Activated CD4-positive, alpha-beta T cell treated with anti-CD3 and anti-CD28 coated beads, Interleukin-2, amount 50 U/mL, for 24 hours (primary cell): ENCODE results near the gene C9orf85.
"Not testable (repeated sequence)": the region's sequence is repeated elsewhere in the genome, so short reads cannot be mapped to it uniquely, and the experiment has no call there.

Experiments used
- DNase-seq, 2 donors: peaks; one replicate each; pipeline ENCODE4 v3.0.0-alpha.2; 2020; ENCODE audit warnings: low read depth in 1 of 2, low spot score in 1 of 2

Gene C9orf85

DNA sequence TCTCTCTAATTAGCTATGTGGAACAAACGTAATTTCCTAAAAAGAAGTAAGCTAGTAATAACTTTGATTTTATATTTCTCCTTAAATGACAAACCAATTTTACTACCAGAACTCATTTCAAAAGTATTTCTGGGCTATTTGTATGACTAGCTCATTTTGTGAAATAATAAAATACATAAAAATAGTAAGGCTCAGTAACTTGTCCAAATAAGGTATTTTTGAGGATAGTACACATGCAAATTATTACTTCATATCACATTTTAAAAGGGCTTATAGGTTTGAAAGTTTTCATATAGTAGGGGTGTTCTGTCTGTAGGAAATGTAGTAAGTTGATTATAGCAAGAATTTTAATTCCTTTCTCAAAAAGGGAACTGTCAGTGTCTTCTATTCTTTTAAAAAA, 26.5 kb downstream of the C9orf85 start:
- no peak for DNase-seq

DNA sequence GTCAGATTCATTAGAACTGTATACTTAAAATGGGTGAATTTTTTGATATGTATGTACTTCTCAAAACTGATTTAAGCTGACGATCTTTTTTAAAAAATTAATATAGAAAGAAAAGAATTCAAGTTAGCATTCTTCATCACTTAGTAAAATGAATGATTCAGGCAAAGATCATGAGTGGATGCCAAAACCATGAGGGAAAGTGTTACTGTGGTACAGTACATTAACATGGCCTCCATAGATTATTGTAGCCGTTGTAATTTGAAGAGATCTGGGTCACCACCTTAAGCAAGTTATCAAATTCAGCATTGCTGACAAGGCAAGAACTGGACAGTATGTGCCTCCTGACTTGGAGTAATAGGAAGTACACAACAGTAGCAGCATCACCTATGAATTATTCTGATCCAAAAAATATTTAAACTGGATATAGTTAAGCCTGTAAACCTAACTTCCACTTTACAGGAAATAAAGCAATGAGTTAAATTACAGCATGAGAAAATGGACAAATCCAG, 29.7 kb downstream of the C9orf85 start:
- no peak for DNase-seq

DNA sequence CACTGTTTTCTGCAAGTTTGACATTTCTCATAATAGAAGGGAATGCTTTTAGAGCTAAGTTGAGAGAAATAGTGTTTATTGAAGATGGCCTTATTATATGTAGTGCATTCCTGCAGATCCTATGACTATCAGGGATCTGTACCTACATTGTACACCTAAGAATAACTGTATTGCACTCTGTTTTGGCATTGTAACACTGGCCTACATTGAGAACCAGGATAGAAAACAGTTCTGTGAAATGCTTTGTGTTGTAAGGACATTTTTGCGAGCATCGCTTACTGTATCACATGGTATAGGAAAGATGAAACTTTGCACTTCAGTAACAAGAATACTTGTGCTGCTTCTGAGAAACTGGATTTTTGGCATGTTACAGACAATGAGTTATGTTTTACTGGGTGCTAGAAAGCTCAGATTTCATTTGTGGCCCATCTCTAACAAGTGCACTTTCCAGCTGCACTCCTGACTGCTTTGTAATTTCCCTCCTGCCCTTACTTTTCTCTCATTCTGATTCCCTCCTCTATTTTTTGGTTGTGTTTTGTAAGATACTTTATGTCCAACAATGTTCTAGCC, 30.6 kb downstream of the C9orf85 start:
- DNase-seq, result no peak

DNA sequence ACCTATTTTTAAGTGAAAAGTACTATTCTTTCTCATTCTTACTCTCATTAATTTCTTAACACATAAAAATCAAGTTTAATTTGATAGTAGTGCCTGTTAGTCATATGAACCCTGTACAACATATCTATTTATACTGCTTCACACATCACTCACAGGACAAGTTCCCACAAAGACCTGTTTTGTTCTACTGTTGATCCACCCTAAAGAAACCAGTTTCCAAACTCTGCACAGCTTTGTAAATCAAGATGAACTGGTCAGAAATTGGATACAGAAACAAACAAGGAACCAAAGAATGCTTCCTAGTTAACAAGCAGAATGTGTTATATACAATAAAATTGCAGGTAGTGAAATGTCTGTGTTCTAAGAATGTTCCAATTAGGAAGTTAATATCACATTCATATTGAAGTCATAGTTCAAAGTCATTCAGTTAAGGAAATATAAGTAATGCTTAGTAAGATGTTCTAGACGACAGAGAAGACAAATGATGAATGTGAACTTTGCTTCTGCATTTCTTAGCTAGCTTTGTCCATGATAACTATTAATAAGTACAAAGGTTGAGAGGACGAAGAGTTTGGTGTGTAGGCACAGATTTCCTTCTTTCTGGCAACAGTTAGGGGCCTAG, 33.4 kb downstream of the C9orf85 start:
- no peak for DNase-seq

DNA sequence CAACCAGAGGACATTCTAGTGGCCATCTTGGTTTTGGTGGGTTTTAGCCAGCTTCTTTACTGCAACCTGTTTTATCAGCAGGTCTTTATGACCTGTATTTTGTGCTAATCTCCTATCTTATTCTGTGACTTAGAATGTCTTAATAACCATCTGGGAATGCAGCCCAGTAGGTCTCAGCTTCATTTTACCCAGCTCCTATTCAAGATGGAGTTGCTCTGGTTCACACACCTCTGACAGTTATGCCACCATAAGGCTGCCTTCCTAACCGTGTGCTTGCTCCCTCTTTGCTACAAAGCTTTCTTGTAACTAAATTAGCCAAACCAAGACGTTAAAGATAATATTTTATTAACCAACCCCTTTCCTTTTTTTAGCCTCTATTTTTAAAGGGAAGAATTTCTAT, 43.2 kb downstream of the C9orf85 start:
- not testable (repeated sequence) for DNase-seq

DNA sequence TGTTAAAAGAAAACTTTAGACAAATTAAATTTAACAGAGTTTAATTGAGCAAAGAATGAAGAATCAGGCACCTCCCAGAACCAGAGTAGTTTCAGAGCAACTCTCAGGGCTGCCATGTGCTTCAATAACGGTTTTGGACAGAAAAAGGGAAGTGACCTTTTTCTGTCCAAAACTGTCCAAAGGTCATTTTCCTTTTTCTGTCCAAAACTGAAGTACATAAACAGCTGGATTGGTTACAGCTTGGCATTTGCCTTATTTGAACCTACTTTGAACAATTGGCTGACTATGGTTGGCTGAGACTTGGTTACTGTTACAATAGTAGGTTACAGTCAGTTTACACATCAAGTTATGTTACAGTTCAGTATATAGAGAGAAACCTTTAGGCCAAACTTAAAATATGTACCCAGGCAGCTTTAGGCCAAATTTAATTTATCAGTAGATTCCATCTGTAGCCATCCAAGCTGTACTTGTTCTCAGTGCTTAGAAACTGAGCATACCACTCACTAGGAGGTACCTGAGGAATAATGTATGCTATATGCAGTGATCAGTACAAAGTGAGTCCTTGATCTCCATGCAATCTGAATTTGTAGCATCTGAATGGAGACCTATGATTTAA, 44.0 kb downstream of the C9orf85 start:
- no peak for DNase-seq

DNA sequence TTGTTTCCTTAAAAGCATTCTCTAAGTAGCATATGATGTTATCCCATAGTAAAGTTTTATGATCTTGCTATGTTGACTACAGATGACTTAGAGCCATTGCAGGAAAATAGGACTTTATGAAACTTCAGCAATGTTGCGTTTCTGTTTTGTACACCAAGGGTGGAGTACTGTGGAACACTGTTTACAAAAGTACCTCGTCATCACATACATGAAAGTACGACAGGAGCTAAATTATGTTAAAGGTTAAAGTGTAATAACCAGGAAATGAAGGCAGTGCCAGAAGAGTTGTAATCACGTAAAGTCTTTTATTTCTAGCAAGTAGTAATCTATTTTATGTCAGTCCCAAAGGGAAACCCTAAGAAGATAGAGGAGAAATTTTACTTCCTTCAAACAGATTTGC, 50.9 kb downstream of the C9orf85 start:
- no peak for DNase-seq

DNA sequence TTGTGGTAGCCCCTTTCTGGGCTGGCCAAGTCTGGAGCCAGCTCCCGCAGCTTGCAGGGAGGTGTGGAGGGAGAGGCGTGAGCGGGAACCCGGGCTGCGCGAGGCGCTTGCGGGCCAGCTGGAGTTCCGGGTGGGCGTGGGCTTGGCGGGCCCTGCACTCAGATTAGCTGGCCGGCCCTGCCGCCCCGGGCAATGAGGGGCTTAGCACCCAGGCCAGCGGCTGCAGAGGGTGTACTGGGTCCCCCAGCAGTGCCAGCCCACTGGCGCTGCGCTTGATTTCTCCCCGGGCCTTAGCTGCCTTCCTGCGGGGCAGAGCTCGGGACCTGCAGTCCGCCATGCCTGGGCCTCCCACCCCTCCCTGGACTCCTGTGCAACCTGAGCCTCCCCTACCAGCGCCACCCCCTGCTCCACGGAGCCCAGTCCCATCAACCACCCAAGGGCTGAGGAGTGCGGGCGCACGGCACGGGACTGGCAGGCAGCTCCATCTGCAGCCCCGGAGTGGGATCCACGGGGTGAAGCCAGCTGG, 52.1 kb downstream of the C9orf85 start:
- DNase-seq, result not testable (repeated sequence)

DNA sequence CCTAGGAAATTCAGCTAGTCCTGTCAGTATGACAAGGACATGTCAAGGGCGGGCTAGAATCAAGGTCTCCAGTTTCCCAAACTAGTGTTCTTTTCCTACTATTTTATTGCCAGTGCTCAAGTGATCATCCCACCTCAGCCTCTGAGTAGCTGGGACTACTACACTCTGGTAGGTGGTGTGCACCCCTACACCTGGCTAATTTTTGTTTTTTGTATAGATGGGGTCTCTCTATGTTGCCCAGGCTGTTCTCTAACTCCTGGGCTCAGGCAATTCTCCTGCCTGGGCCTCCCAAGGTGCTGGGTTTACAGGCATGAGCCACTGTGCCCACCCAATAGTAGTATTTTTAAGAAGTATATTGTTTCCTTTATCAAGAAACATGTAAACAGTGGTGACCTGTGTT, 54.0 kb downstream of the C9orf85 start:
- DNase-seq, result no peak

DNA sequence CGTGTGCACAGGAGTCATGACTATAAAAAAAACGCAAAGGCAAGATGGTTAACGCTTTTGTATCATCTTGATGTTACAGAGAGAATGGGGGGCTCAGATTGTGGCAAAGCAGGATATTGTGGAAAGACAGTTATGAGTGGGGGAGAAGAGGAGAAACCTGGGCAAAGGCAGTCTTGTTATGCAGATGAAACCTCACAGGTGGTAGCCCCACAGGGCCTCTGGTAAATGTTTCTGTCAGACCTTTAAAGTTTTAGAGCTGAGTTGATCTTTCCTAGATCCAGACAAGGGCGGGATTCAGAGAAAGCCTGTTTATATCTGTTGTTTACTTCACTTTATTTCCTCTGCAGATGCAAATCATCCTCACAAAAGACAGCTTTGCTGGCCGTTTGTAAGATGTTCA, 55.2 kb downstream of the C9orf85 start:
- DNase-seq, result no peak

DNA sequence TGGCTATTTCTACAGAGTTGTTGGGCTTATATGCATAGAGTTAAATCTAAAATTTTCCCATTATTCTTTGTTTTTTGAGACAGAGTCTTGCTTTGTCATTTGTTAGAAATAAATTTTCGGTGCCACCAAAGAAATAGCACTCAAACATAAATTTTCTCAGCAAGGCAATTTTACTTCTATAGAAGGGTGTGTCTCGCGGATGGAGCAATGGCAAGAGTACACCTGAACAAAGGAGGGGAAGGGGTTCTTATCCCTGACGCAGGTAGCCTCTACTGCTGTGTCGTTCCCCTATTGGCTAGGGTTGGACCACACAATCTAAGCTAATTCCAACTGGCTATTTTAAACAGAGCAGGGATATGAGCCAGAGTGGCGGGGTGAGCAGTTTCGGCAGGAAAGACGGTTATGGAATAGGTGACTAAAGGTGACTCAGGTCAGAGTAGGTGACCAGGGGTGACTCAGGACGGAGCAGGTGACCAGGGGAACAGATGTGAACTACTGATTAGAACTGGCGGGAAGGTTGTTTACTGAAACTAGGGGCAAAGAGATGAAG, 57.2 kb downstream of the C9orf85 start:
- no peak for DNase-seq

DNA sequence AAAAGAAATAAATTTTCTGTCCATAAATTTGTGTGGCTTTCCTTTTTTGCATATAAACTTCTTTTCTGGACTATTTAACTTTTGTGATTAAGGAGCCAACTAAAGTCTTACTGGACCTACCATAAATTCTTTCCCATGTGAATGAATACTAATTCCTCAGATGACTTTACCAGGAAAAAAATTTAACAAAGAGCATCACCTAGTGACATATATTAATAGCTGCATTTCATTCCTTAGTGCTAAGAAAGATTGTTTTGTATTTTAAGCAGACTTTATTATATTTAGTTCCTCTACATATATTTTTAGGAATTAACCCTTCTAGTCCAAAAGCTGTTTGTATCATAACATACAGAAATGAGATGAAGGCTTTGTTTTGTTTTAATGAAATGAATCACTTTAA, 64.4 kb downstream of the C9orf85 start:
- DNase-seq, result no peak

DNA sequence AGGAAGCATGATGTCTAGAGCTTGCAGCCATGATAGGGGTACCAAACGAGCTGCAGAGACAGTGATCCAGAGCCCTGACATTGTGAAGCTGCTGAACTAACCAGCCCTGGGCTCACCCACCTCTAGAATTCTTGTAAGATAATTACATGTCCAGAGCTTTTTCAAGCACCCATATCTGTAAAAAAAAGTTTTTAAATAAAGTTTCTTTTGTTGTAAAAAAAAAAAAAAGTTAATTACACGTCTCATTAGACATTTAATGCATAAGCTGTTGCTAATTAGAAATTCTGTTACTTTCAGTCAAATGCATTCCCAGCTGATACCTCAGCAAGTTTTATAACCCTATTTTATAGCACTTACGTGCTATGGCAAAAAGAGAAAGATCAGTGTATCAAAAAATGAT, 65.6 kb downstream of the C9orf85 start:
- DNase-seq, result no peak

DNA sequence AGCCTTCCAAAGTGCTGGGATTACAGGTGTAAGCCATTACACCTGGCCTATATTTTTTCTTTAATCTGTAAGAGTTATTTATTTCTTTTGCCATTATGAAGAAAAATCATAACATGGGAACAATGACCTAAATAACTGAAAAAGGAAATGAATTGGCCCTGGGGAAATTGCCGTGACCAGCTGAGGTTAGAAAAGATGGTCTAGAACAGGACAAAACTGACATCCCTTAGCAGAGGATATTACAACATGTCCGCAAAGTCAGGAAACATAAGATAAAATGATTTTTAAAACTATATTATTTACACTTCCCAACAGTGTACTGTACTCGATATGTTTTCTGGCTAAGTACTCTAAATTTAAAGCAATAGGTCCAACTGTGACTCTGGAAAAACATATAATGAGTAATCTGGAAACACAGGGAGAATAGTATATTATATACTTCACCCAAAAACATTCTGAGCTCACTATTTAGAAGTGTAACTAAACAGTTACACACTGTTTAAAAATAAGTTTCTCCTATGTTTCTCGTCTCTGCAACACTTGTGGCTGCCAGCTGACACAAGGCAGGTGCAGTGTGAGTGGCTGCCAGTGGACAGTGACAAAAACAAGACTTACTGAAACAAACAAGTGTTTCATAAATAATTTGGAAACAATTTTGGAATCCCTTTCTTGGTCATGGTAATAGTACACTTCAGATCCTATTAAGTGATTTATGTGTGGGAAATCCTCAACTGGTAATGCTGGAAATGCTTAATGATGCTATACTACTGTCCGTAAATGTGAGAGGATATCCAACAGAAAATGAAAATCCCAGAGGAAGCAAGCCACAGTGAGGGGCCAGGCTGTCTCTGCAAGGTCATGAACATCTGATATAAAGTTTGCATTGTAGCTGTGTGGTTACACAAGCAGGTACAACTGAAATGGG, 69.1 kb downstream of the C9orf85 start:
- DNase-seq, result no peak

DNA sequence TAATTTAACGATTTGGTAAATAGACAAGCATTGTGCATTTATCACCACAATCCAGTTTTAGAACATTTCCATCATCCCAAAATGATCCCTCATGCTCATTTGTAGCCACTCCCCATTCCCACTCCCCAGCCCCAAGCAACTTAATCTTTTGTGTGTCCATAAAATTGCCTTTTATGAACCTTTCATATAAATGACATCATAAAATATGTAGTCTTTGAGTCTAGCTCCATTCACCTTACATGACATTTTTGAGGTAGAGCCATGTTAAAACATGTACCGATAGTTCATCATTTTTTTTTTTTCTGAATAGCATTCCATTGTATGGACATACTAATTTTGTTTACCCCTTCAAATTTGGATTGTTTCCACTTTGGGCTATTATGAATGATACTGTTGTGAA, 70.5 kb downstream of the C9orf85 start:
- DNase-seq, result no peak

DNA sequence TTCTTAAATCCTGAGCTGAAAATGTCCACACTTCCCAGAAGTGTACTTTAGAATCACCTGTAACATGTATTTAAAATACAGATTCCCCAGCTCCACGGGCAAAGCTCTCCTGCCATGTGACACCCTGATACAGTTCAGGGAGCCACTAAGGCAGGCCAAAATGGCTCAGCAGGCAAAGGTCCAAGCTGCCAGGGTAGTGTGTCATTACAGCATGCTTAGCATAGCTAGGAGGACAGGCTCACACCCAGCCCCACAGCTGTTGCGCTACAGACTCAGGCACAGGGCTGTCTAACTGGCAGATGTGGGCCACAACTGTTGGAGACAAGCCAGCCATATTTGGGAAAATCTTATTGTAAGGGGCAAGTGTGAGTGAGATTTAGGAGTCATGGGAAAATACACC, 73.0 kb downstream of the C9orf85 start:
- no peak for DNase-seq

DNA sequence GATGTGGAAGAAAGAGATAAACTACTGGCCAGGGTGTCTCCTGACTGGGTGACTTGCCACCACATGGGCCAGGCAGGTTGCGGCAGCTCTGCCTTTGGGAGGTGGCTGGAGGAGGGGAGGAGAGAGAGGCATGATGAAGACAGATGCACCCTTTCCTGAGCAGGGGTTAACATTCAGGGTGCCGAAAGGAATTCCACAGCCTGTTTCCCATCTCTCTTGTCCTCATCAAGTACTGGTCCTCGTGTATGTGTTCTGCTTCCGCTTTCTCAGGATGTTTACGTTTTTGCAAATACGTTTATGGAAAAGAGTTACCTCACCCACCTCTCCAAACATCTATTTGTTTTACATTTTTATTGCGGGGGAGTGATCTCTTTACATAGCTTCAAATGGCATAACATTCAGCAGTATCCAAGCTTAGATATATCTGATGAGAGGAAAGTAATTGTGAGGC, 73.4 kb downstream of the C9orf85 start:
- no peak for DNase-seq

DNA sequence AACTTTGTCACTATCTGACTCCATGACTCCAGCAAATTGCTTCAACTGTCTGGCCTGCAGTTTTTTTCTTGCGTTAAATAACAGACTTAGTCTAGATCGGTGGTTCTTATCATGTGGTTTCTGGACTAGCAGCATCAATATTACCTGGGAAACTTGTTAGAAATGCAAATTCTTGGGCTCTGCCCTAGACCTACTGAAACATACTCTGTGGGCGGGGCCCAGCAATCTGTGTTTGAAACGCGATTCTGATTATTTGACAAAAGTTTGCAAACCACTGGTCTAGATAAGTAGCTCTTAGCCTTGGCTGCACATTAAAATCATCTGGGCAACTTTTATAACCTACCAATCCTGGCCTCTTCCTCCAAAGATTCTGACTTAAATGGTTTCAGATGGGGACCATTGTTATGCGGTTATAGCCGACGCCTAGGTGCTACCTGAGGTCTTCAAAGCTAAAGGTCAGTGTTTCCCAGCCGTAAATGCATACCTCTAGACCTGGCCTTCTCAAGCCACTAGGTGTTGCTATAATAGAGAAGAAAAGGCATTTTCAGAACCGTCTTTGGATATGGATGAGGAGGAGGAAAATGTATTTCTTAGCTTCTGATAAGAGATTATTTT, 74.0 kb downstream of the C9orf85 start:
- DNase-seq, result no peak

DNA sequence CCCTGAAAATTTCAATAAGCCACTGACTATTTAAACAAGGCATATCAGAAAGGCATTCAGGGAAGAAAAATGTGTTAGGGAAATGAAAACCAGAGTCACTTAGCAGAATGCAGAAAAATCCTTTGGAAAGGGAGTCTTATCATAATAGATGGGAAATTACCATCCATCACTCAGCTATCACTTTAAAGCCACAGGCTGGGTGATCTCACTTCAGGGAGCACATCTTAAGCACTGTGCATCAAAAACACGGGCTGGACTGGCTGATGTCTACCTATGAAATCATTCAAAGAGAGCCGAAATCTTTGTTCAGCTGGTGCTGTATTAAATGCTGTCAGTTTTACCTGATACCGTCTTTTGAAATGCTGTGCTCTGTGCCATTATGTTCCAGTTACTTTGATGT, 75.5 kb downstream of the C9orf85 start:
- DNase-seq, result no peak

DNA sequence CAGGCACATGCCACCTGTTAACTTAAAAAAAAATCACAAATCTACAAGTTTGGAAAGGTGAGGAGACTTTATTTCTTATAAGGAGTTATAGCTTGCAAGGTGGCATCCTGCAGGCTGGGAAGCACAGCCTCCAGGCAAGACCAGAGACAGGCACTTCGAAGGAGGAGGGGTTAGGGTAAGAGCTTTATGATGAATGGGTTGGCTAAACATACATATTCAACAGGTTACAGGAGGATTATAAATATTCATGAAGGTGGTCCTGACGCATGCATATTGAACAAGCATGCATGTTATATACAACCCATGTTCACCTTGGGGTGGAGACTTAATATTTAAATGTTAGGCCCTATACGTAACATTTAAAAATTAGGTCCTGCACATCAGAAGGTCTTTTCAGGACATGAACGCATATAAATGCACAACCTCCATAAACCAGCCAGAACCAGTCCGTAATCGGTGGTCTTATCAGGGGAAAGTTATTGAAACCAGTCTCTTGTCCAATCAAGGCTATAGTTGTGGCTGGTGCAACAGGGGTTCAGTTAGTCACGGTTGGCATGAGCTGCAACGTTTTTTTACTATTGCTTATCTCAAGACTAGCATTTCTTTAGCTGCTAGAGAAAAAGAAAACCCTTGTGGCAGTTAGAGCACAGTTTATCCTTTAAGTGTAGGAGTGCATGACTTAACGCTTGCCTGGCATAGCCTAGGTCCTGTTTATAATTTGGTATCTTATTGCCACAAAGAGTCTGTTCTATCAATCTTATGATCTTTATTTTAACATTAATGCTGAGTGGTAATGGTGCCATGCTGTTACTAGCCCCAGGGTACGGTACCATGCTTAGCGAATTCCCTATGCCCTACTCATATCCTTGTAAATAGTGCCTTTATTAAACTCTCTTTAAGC, 76.3 kb downstream of the C9orf85 start:
- DNase-seq, result no peak
